ENCODE results near the gene PARP16.

DNA sequence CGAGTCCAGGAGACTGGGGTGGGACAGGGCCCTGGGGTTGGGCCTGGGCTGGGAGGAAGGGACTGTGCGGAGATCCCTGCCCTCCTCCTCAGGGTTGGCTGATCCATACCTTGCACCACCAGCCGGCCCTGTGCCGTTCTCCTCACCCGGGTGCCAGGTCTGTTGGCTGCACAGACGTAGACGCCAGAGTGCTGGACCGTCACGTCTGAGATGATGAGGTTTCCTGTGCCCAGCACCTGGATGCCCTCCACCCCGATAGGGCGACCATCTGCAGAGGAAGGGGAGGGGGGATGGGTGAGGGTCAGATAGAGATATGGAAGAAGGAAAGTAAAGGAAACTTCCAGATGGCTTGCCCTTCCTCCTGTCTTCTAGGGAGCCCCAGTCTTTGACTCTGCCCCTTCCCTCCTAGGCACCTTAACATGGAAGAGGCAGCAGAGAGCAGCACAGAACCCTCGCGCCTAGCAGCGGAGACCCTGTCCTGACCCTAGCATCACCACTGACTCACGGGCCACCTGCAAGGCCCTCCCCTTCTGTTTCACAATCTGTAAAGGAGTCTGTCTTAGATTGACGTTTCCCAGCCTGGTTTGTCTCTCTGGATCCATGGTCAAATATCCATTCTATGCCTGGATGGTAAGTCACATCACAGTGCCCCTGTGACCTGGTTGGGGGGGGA lies 46.6 kb upstream of the PARP16 start:
- TF ChIP-seq POLR2AphosphoS5 (IDR thresholded peaks at IDR 0.05; ENCODE audit: low read depth) (no peak), EZH2 (IDR thresholded peaks at IDR 0.05; ENCODE audit: low read depth, unreplicated experiment) (no peak), CTCF (conservative IDR thresholded peaks at IDR 0.05; ENCODE audit: low read depth in 2 of 2) (no peak), STAT1 (IDR thresholded peaks at IDR 0.05; ENCODE audit: unreplicated experiment) (no peak)
